ENCODE measurements around the gene TLR9.

TLR9 gene

DNA sequence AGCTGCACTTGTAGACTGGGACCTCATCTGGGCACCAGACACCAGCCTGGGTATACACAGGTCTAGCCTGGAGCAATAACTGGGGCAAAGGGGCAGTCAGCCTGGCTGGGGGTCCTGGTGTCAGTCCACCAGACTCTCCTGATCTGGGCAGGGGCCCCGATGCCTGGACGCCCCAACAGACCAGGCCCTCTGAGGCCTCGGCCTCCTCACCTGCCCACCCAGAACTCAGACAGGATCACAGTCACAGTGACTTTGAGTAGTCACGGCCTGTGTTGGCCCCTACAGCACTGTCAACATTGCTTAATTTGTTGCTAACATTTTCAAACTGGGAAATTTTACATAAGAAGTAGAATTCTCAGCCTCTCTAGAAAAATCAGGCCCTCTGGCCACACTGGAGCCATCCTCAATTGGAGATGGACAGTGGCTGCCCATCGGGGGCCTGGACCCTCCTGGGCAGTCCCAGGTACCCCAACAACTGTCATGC lies 7.7 kb upstream of the TLR9 start:
- in situ Hi-C loops (cut with MboI; ENCODE audit: low sequenced_read_pairs): loop anchor here (25.0 kb wide), 1 partner anchor 104 kb away; no protein-coding TSS in a partner anchor

- in situ Hi-C loops (cut with MboI; ENCODE audit: low sequenced_read_pairs): loop anchor here (25.0 kb wide), 1 partner anchor 105 kb away; no protein-coding TSS in a partner anchor
Observed at GRCh38 chr3:52232279-52233107, 7.0 kb upstream of the TLR9 start.

- in situ Hi-C loops (cut with MboI; ENCODE audit: low sequenced_read_pairs): loop anchor here (25.0 kb wide), 1 partner anchor 106 kb away; no protein-coding TSS in a partner anchor
Observed at GRCh38 chr3:52231502-52232278, 6.2 kb upstream of the TLR9 start.

GRCh38 chr3:52230889-52231499 lies 5.5 kb upstream of the TLR9 start:
- in situ Hi-C loops (cut with MboI; ENCODE audit: low sequenced_read_pairs): loop anchor here (25.0 kb wide), 1 partner anchor 106 kb away; no protein-coding TSS in a partner anchor

DNA sequence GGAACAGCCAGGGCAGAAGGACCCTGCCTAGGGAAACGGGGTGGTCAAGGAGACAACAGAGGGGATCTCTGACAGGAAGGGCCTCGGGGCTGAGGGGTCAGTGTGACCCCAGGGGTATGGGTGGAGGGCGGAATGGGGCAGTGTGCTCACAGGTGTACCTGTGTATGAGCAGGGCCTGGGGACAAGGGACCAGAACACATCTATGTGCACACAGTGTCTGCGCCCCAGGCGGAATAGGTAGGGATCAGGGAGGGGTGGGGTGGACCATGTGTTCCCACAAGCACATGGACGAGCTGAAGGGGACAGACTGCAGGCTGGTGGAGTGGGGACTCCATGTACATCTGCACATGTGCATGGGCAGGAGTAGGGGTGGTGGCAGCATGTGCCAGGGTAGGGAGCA lies 5.0 kb upstream of the TLR9 start:
- in situ Hi-C loops (cut with MboI; ENCODE audit: low sequenced_read_pairs): loop anchor here (25.0 kb wide), 1 partner anchor 107 kb away; no protein-coding TSS in a partner anchor

DNA sequence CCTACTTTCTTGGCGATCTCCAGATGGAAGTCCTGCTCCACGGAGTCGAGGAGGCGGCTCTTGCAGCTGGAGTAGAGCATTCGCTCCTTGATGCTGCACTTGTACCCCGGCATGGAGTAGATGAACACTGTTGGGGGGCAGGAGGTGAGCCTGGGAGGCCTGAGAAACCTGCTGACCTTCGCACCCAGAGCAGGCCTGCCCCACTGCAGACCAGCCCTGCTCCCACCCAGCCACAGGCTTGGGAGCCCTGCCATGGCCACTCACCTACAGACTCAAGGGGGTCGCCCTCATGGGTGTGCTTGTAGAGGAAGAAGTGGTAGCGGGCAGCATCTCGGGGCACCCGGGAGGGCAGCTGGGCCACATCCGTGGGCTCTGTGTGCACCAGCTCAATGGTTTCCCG lies 4.2 kb upstream of the TLR9 start:
- in situ Hi-C loops (cut with MboI; ENCODE audit: low sequenced_read_pairs): loop anchor here (25.0 kb wide), 1 partner anchor 108 kb away; no protein-coding TSS in a partner anchor

DNA sequence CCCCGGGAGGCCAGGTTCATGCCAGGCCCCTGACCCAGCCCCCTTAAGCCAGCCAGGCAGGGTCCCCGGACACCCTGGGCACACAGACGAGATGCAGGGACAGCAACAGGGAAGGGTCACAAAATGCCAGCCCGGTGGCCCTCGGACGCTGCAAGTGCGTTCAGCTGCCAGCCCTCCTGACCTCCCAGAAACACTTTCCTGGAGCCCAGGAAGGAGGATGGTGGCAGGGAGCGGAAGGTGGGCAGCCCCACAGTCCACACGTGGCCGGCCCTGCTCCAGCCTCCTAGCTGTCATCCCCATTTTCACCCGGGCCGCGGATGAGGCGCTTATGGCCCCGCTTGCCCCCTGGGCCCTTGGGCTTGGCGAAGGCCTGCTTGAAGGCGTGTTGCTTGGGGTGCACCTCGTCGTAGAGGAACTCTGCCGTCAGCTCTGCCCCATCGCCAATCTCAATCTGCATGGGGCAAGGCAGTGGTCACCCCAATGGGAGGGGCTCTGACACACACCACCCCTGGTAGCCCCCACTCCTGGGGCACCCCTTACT lies 3.4 kb upstream of the TLR9 start:
- in situ Hi-C loops (cut with MboI; ENCODE audit: low sequenced_read_pairs): loop anchor here (25.0 kb wide), 1 partner anchor 108 kb away; no protein-coding TSS in a partner anchor

DNA sequence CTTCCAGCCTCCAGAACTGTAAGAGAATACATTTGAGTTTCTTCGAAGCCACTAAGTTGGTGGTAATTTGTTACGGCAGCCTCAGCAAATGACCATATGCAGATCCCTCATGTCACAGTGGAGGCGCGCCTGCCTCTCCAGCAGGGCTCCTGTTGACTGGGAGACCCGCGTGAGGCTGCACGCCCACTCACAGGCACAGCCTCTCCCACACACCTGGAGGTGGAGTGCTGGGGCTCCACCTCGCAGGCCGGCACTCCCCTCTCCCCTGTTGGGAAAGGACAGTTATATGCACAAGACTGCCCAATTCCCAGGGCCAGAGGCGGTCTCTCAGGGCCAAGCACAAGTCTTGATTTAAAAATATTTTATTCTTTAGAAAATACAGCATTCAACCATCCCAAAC lies 2.8 kb upstream of the TLR9 start:
- in situ Hi-C loops (cut with MboI; ENCODE audit: low sequenced_read_pairs): loop anchor here (25.0 kb wide), 1 partner anchor 109 kb away; no protein-coding TSS in a partner anchor

GRCh38 chr3:52227766-52228165 lies 2.3 kb upstream of the TLR9 start:
- in situ Hi-C loops (cut with MboI; ENCODE audit: low sequenced_read_pairs): loop anchor here (25.0 kb wide), 1 partner anchor 110 kb away; no protein-coding TSS in a partner anchor

DNA sequence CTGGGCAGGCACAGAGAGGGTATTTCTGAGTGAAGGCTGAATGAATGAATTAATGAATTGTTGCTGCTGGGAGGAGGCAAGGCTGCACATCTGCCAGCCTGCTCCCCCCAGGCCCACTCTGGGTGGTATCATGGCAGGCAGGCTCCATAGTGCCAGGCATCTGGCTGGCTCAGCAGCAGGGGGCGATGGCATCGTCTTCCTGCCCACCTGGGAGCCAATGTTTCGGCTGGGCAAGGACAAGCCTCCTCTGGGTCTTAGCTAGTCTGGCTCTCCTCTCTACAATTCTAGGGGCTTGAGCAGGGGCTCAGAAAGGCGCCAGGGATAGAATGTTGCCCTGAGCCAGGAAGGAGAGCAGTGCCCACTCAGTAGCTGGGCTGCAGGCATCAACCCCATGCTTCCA lies 1.7 kb upstream of the TLR9 start:
- in situ Hi-C loops (cut with MboI; ENCODE audit: low sequenced_read_pairs): loop anchor here (25.0 kb wide), 1 partner anchor 110 kb away; no protein-coding TSS in a partner anchor

DNA sequence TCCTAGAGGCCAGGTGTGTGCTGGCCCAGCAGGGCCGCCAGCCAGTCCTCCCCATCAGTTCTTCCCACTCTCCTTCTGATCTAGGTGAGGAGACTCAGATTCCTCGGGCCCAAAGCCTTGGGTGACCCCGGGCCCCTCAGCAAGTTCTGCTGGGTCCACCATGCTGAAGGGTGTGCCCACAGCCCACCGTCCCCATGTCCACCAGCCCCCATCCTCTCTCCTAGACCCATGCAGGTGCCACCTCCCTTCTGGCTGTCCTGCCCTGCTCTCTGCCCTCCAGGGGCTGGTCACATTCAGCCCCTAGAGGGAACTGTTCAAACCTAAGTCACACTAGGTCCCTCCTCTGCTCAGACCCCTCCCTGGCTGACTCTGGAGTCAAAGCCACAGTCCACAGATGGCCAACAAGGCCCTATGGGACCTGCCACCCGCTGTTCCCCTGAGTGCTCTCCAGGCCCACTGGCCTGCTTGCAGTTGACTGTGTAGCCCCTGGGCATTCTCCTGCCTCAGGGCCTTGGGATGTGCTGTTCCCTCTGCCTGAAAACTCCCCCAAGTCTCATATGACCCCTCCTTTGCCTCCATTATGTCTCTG lies 878 bp upstream of the TLR9 start:
- in situ Hi-C loops (cut with MboI; ENCODE audit: low sequenced_read_pairs): loop anchor here (25.0 kb wide), 1 partner anchor 111 kb away; no protein-coding TSS in a partner anchor

- in situ Hi-C loops (cut with MboI; ENCODE audit: low sequenced_read_pairs): no loop called here
Observed at GRCh38 chr3:52223449-52224408, 1.7 kb downstream of the TLR9 start.

DNA sequence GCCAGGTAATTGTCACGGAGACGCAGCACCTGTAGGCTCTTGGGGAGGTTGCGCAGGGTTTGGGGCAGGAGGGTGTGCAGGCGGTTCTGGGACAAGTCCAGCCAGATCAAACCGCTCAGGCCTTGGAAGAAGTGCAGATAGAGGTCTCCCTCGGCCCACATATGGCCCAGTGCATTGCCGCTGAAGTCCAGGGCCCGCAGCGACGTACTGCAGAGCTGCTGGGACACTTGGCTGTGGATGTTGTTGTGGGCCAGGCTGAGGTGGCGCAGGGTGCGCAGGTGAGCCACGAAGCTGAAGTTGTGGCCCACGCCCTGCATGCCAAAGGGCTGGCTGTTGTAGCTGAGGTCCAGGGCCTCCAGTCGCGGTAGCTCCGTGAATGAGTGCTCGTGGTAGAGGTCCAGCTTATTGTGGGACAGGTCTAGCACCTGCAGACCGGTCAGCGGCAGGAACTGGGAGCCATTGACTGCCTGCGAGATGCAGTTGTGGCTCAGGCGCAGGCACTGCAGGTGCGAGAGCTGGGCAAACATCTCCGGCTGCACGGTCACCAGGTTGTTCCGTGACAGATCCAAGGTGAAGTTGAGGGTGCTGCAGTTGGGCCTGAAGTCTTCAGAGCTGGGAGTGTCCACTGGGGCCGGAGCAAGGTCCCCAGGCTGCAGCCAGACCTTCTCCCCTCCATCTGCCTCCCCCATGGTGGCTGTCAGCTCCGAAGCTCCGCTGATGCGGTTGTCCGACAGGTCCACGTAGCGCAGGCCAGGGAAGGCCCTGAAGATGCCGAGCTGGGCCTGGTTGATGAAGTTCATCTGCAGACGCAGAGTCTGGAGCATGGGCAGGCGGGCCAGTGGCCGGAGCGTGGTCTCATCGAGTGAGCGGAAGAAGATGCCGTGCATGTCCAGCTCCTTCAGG lies 2.9 kb downstream of the TLR9 start:
- in situ Hi-C loops (cut with MboI; ENCODE audit: low sequenced_read_pairs): no loop called here

- in situ Hi-C loops (cut with MboI; ENCODE audit: low sequenced_read_pairs): no loop called here
Observed at GRCh38 chr3:52221563-52222318, 3.7 kb downstream of the TLR9 start.

- in situ Hi-C loops (cut with MboI; ENCODE audit: low sequenced_read_pairs): no loop called here
Observed at GRCh38 chr3:52221141-52221562, 4.3 kb downstream of the TLR9 start.

- in situ Hi-C loops (cut with MboI; ENCODE audit: low sequenced_read_pairs): no loop called here
Observed at GRCh38 chr3:52220380-52221026, 4.9 kb downstream of the TLR9 start.

Measured in HL-60/S4 treated with retinoic acid at 250 ng/mL for 4 days and 3 days (cell line).